NT2/D1 (cell line): ENCODE results near the gene TP53RK.

ENCODE experiments used
- DNase-seq: peaks from one replicate; pipeline ENCODE4 v3.0.0-alpha.2; 2011; ENCODE audit warnings: low read depth, low spot score
- H3K27me3 ChIP-seq: 2 replicates; pipeline ENCODE4 v1.6.0; 2011; ENCODE audit warnings: mild to moderate bottlenecking; ENCODE audit not compliant: insufficient read length, insufficient read depth
- H3K36me3 ChIP-seq: 2 replicates; pipeline ENCODE4 v1.6.1; 2011; ENCODE audit warnings: mild to moderate bottlenecking, low read length, mixed read lengths; ENCODE audit not compliant: insufficient read depth, insufficient read length
- H3K4me1 ChIP-seq: 2 replicates; pipeline ENCODE4 v1.5.1; 2011; ENCODE audit not compliant: insufficient read depth, insufficient read length
- H3K4me3 ChIP-seq: 2 replicates; pipeline ENCODE4 v1.5.1; 2011; ENCODE audit warnings: low read depth; ENCODE audit not compliant: insufficient read length
- H3K9ac ChIP-seq: 2 replicates; pipeline ENCODE4 v1.6.0; 2011; ENCODE audit warnings: low read depth; ENCODE audit not compliant: insufficient read length
- H3K9me3 ChIP-seq: 2 replicates; pipeline ENCODE4 v1.5.1; 2011; ENCODE audit warnings: mild to moderate bottlenecking, low read length; ENCODE audit not compliant: insufficient read depth
- SUZ12 ChIP-seq: IDR thresholded peaks from 2 replicates; pipeline ENCODE4 v1.6.1; 2011; ENCODE audit not compliant: insufficient read length, insufficient read depth; ENCODE audit errors: extremely low read depth
- YY1 ChIP-seq: IDR thresholded peaks from 2 replicates; pipeline ENCODE4 v1.6.1; 2011; ENCODE audit not compliant: insufficient read length, insufficient read depth
- ZNF274 ChIP-seq: IDR thresholded peaks from 2 replicates; pipeline ENCODE4 v1.6.1; 2011; ENCODE audit warnings: mild to moderate bottlenecking, low read depth, low read length

Gene TP53RK

GRCh38 chr20:46703435-46703834 lies 14.2 kb upstream of the TP53RK start:
- Histone ChIP-seq H3K36me3 (no peaks in the 10 kb centered on the region), H3K9ac (no peak overlapping the region), H3K4me3 (no peak overlapping the region), H3K4me1 (peaks cover 13% of the 10 kb centered on the region), H3K9me3 (peaks cover 27% of the 10 kb centered on the region), H3K27me3 (no peaks in the 10 kb centered on the region)
- DNase-seq, result no peak
- TF ChIP-seq YY1, result no peak
- TF ChIP-seq SUZ12, result no peak
- TF ChIP-seq ZNF274, result no peak

GRCh38 chr20:46702447-46703203 lies 13.4 kb upstream of the TP53RK start:
- H3K9me3 ChIP-seq, result peaks cover 32% of the 10 kb centered on the region
- no peak for DNase-seq
- H3K9ac ChIP-seq, result no peak overlapping the region
- H3K4me1 ChIP-seq, result peaks cover 8% of the 10 kb centered on the region
- no peaks in the 10 kb centered on the region for H3K27me3 ChIP-seq
- H3K36me3 ChIP-seq, result no peaks in the 10 kb centered on the region
- no peak overlapping the region for H3K4me3 ChIP-seq
- TF ChIP-seq SUZ12, result no peak
- no peak for TF ChIP-seq YY1
- TF ChIP-seq ZNF274, result no peak

- Histone ChIP-seq H3K27me3 (no peaks in the 10 kb centered on the region), H3K9ac (no peak overlapping the region), H3K36me3 (no peaks in the 10 kb centered on the region), H3K4me1 (peaks cover 8% of the 10 kb centered on the region), H3K9me3 (peaks cover 26% of the 10 kb centered on the region), H3K4me3 (no peak overlapping the region)
- TF ChIP-seq SUZ12 (no peak), ZNF274 (no peak), YY1 (no peak)
- no peak for DNase-seq
These were observed 12.7 kb upstream of the TP53RK start for GRCh38 chr20:46701986-46702385.

GRCh38 chr20:46701556-46701955 lies 12.3 kb upstream of the TP53RK start:
- peaks cover 8% of the 10 kb centered on the region for H3K4me1 ChIP-seq
- H3K9ac ChIP-seq, result peak overlapping the region; percentile 46
- H3K4me3 ChIP-seq, result no peak overlapping the region
- no peaks in the 10 kb centered on the region for H3K36me3 ChIP-seq
- peaks cover 22% of the 10 kb centered on the region for H3K9me3 ChIP-seq
- no peak for DNase-seq
- no peaks in the 10 kb centered on the region for H3K27me3 ChIP-seq
- TF ChIP-seq YY1 (no peak), SUZ12 (no peak)

GRCh38 chr20:46701057-46701456 lies 11.8 kb upstream of the TP53RK start:
- Histone ChIP-seq H3K4me3 (no peak overlapping the region), H3K9ac (no peak overlapping the region), H3K36me3 (no peaks in the 10 kb centered on the region), H3K4me1 (peaks cover 8% of the 10 kb centered on the region), H3K27me3 (no peaks in the 10 kb centered on the region), H3K9me3 (peaks cover 17% of the 10 kb centered on the region)
- TF ChIP-seq ZNF274 (no peak), SUZ12 (no peak), YY1 (no peak)
- DNase-seq, result no peak

GRCh38 chr20:46700481-46700880 lies 11.2 kb upstream of the TP53RK start:
- TF ChIP-seq YY1 (no peak), SUZ12 (no peak), ZNF274 (0 out of 2 replicates have a peak, but pooled peaks have one; percentile 32)
- H3K4me3 ChIP-seq, result no peak overlapping the region
- H3K9ac ChIP-seq, result no peak overlapping the region
- H3K36me3 ChIP-seq, result no peaks in the 10 kb centered on the region
- no peaks in the 10 kb centered on the region for H3K27me3 ChIP-seq
- peaks cover 8% of the 10 kb centered on the region for H3K4me1 ChIP-seq
- DNase-seq, result no peak
- peaks cover 11% of the 10 kb centered on the region; the same call in 1 of the 2 replicates for H3K9me3 ChIP-seq

GRCh38 chr20:46699651-46700359 lies 10.6 kb upstream of the TP53RK start:
- Histone ChIP-seq H3K4me1 (peaks cover 8% of the 10 kb centered on the region), H3K9ac (no peak overlapping the region), H3K4me3 (no peak overlapping the region), H3K27me3 (no peaks in the 10 kb centered on the region), H3K36me3 (no peaks in the 10 kb centered on the region), H3K9me3 (peaks cover 5% of the 10 kb centered on the region; the same call in 1 of the 2 replicates)
- TF ChIP-seq SUZ12, result no peak
- no peak for TF ChIP-seq ZNF274
- no peak for TF ChIP-seq YY1
- no peak for DNase-seq
